ENCODE results near the gene CFAP251.

DNA sequence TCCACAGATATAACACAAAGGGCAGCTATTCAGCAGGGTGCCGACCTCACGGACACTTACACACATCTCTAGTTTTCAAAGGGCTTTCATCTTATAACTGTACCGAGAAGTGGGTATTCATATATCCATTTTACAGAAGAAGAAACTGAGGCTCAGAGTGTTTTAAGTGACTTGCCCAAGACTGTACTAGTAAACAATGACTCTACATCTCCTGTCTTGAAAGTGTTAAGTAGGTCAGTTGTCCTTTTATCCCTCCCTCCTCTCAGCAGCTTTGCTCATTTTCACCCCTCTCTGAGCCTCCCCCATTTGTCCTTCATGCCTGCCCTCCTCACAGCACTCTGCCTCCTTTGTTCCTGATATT is 13.8 kb downstream of the CFAP251 start:
- TF ChIP-seq, protein P1, sequence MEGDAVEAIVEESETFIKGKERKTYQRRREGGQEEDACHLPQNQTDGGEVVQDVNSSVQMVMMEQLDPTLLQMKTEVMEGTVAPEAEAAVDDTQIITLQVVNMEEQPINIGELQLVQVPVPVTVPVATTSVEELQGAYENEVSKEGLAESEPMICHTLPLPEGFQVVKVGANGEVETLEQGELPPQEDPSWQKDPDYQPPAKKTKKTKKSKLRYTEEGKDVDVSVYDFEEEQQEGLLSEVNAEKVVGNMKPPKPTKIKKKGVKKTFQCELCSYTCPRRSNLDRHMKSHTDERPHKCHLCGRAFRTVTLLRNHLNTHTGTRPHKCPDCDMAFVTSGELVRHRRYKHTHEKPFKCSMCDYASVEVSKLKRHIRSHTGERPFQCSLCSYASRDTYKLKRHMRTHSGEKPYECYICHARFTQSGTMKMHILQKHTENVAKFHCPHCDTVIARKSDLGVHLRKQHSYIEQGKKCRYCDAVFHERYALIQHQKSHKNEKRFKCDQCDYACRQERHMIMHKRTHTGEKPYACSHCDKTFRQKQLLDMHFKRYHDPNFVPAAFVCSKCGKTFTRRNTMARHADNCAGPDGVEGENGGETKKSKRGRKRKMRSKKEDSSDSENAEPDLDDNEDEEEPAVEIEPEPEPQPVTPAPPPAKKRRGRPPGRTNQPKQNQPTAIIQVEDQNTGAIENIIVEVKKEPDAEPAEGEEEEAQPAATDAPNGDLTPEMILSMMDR (IDR thresholded peaks at IDR 0.05; ENCODE audit: insufficient read depth, low read depth, low read length) = no peak
- TF ChIP-seq EZH2 (IDR thresholded peaks at IDR 0.05; ENCODE audit: insufficient read depth, low read length) = no peak

Measured in astrocyte (in vitro differentiated cells and primary cell).